Liver (tissue), 9 donors: ENCODE measurements around the gene ACSM6. TPM values are rescaled to one million over a fixed set of nuclear protein-coding genes. Genes with fewer than 3 reads are reported as not detected.

Experiments used
- DNase-seq: peaks from one replicate; pipeline ENCODE4 v3.0.0-alpha.2; 2017; ENCODE audit warnings: low spot score
- H3K27ac ChIP-seq, 2 donors: one replicate each; pipeline ENCODE4 v1.7.0; 2013; ENCODE audit warnings: inconsistent platforms in 2 of 2, low read length in 2 of 2, control low read depth in 1 of 2, low read depth in 1 of 2, mild to moderate bottlenecking in 1 of 2
- H3K27me3 ChIP-seq, 4 donors: one replicate each; pipeline versions ENCODE4 v1.6.1 to v1.7.0; 2013; ENCODE audit warnings: low read length in 3 of 4, inconsistent platforms in 1 of 4, mild to moderate bottlenecking in 1 of 4, moderate library complexity in 1 of 4; ENCODE audit not compliant: control insufficient read depth in 4 of 4, insufficient read depth in 4 of 4
- H3K36me3 ChIP-seq, 4 donors: one replicate each; pipeline versions ENCODE4 v1.6.1 to v1.7.0; 2013; ENCODE audit warnings: low read length in 3 of 4, mild to moderate bottlenecking in 3 of 4, low read depth in 1 of 4, moderate library complexity in 1 of 4; ENCODE audit not compliant: control insufficient read depth in 4 of 4, insufficient read depth in 3 of 4
- H3K4me1 ChIP-seq, 4 donors: one replicate each; pipeline versions ENCODE4 v1.6.1 to v1.7.0; 2013; ENCODE audit warnings: low read length in 3 of 4, mild to moderate bottlenecking in 3 of 4, moderate library complexity in 1 of 4; ENCODE audit not compliant: control insufficient read depth in 4 of 4, insufficient read depth in 4 of 4
- H3K4me3 ChIP-seq, 3 donors: one replicate each; pipeline versions ENCODE4 v1.6.1 to v1.7.0; 2013; ENCODE audit warnings: low read length in 3 of 3, control low read depth in 1 of 3, low read depth in 1 of 3, mild to moderate bottlenecking in 1 of 3
- H3K9ac ChIP-seq, 2 donors: one replicate each; pipeline ENCODE4 v1.7.0; 2013; ENCODE audit warnings: low read length in 2 of 2, mild to moderate bottlenecking in 2 of 2, moderate library complexity in 2 of 2, control low read depth in 1 of 2, low read depth in 1 of 2
- H3K9me3 ChIP-seq, 4 donors: one replicate each; pipeline versions ENCODE4 v1.6.1 to v1.7.0; 2013; ENCODE audit warnings: low read length in 3 of 4; ENCODE audit not compliant: control insufficient read depth in 4 of 4
- EGR1 ChIP-seq, 2 donors: IDR thresholded peaks; 2 replicates each; pipeline ENCODE4 v1.6.1; 2016 to 2018; ENCODE audit warnings: antibody characterized with exemption in 2 of 2, low read depth in 2 of 2
- FOXA1 ChIP-seq: IDR thresholded peaks from 2 replicates; pipeline ENCODE4 v1.6.1; 2016; ENCODE audit warnings: antibody characterized with exemption
- FOXA2 ChIP-seq: IDR thresholded peaks from 2 replicates; pipeline ENCODE4 v1.6.1; 2016; ENCODE audit warnings: antibody characterized with exemption
- GABPA ChIP-seq, 2 donors: IDR thresholded peaks in 1 of 2; conservative IDR thresholded peaks in 1 of 2; 2 replicates each; pipeline ENCODE4 v1.6.1; 2016; ENCODE audit warnings: antibody characterized with exemption in 2 of 2, mild to moderate bottlenecking in 1 of 2, moderate library complexity in 1 of 2
- HNF4A ChIP-seq, 2 donors: conservative IDR thresholded peaks; 2 replicates each; pipeline ENCODE4 v1.6.1; 2016; ENCODE audit warnings: antibody characterized with exemption in 2 of 2, mild to moderate bottlenecking in 2 of 2
- HNF4G ChIP-seq: IDR thresholded peaks from 2 replicates; pipeline ENCODE4 v1.6.1; 2016; ENCODE audit warnings: antibody characterized with exemption
- JUND ChIP-seq, 2 donors: IDR thresholded peaks; 2 replicates each; pipeline ENCODE4 v1.6.1; 2016; ENCODE audit warnings: antibody characterized with exemption in 2 of 2
- NR2F2 ChIP-seq: IDR thresholded peaks from 2 replicates; pipeline ENCODE4 v1.6.1; 2016; ENCODE audit warnings: antibody characterized with exemption
- RAD21 ChIP-seq, 2 donors: IDR thresholded peaks; 2 replicates each; pipeline ENCODE4 v1.6.1; 2016; ENCODE audit warnings: antibody characterized with exemption in 2 of 2, mild to moderate bottlenecking in 2 of 2
- SP1 ChIP-seq: IDR thresholded peaks from 2 replicates; pipeline ENCODE4 v1.6.1; 2018; ENCODE audit warnings: antibody characterized with exemption, mild to moderate bottlenecking
- TAF1 ChIP-seq: conservative IDR thresholded peaks from 2 replicates; pipeline ENCODE4 v1.6.1; 2016; ENCODE audit warnings: antibody characterized with exemption, mild to moderate bottlenecking
- YY1 ChIP-seq: IDR thresholded peaks from 2 replicates; pipeline ENCODE4 v1.6.1; 2016; ENCODE audit warnings: antibody characterized with exemption, mild to moderate bottlenecking
- ZBTB33 ChIP-seq: IDR thresholded peaks from 2 replicates; pipeline ENCODE4 v1.6.1; 2016; ENCODE audit warnings: antibody characterized with exemption
- WGBS: extraction: QIAGEN DNeasy Blood & Tissue Kit; methylation state at CpG from one replicate; pipeline ENCODE4 v1.1.7; 2013; 5-methylcytosine and 5-hydroxymethylcytosine counted together
- polyA plus RNA-seq, 2 donors: library from polyadenylated mRNA; stranded (reverse) in 1 of 2; unstranded in 1 of 2; fragments of 200-250 nt in 1 of 2; fragments of >200 nt in 1 of 2; fragmentation: Nextera tagmentation in 1 of 2; extraction: Ambion mirVana in 1 of 2; gene quantifications; one replicate each; pipeline versions ENCODE4 v1.2.1 to v1.2.3, GENCODE V29; 2013 to 2015
- total RNA-seq, 2 donors: library from RNA; depleted of rRNA; stranded (reverse); fragments of >200 nt; gene quantifications; one replicate each; pipeline ENCODE4 v1.2.3, GENCODE V29; 2014
- TF ChIP-seq, protein P1 (sequence below): fragments of 150-350 bp; IDR thresholded peaks from 2 replicates; pipeline ENCODE4 v1.5.1; 2017; ENCODE audit warnings: improper control_type of control experiment, low read depth, low read length; ENCODE audit not compliant: missing input control
- TF ChIP-seq, protein P2 (sequence below): IDR thresholded peaks from 2 replicates; pipeline ENCODE4 v1.6.1; 2016; ENCODE audit warnings: antibody characterized with exemption
- TF ChIP-seq, protein P3 (sequence below): IDR thresholded peaks from 2 replicates; pipeline ENCODE4 v1.6.1; 2016; ENCODE audit warnings: antibody characterized with exemption, mild to moderate bottlenecking
- donor health status: healthy.
- donor health status: healthy.
- donor health status: healthy.
- donor health status: healthy.
- donor health status: healthy.

ACSM6 gene
- total and polyA plus RNA-seq, 4 donors = not detected

GRCh38 chr10:95247200-95247880 is 53.3 kb downstream of the ACSM6 start:
- Histone ChIP-seq H3K27me3 (no peaks in the 10 kb centered on the region), H3K4me3 (no peak overlapping the region), H3K36me3 (peaks cover 4 to 19% (median 16%) of the 10 kb centered on the region in 4 donors), H3K9ac (no peak overlapping the region), H3K4me1 (peaks cover 0 to 3% (median 0%) of the 10 kb centered on the region in 4 donors), H3K27ac (peak overlapping the region; percentile 4 to 36), H3K9me3 (no peaks in the 10 kb centered on the region)
- WGBS = 68% methylated on average over 6 of the region's 6 CpGs
- DNase-seq = no peak
- TF ChIP-seq JUND (IDR thresholded peaks at IDR 0.05) = peak in 1 of 2 donors; percentile 9
- TF ChIP-seq ZBTB33 = no peak

DNA sequence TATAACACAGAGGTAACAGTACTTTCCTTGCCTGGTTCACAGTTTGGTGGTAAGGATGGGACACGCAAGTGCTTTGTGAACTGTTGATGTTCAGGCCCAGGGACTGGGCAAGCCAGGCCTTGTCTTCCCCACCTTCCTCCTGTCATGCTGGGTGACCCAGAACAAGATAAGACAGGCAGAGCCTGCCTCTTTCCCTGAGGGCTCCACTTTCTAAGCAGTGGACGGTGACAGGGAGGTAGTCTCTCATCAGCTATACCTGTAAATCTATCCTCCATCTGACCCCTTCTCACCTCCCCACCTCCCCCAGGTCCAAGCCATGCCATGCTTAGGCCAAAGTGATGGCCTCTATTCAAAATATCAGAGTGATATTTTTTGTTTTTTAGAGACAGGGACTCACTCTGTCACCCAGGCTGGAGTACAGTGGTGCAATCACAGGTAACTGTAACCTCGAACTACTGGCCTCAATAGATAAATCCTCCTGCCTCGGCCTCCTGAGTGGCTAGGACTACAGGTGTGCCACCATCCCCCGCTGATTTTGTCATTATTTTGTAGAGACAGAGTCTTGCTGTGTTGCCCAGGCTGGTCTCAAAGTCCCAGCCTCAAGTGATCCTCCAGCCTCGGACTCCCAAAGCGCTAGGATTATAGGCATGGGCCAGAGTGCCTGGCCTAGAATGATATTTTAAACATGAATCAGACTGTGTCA is 54.0 kb downstream of the ACSM6 start:
- Histone ChIP-seq H3K4me3 (no peak overlapping the region), H3K9ac (no peak overlapping the region), H3K4me1 (peaks cover 0 to 3% (median 0%) of the 10 kb centered on the region in 4 donors), H3K36me3 (peaks cover 4 to 18% (median 14%) of the 10 kb centered on the region in 4 donors), H3K27ac (peak overlapping the region in 1 of 2 donors; percentile 36), H3K9me3 (no peaks in the 10 kb centered on the region), H3K27me3 (no peaks in the 10 kb centered on the region)
- TF ChIP-seq HNF4G (no peak), NR2F2 (no peak), GABPA (IDR thresholded peaks at IDR 0.05 in 1 of 2, conservative IDR thresholded peaks at IDR 0.05 in 1 of 2) (no peak), ZBTB33 (no peak), FOXA2 (no peak), RAD21 (IDR thresholded peaks at IDR 0.05) (no peak), TAF1 (no peak), HNF4A (conservative IDR thresholded peaks at IDR 0.05) (no peak), YY1 (no peak), SP1 (no peak), EGR1 (IDR thresholded peaks at IDR 0.05; ENCODE audit: low read depth in 2 of 2) (no peak), JUND (IDR thresholded peaks at IDR 0.05) (no peak), FOXA1 (no peak)
- TF ChIP-seq, protein P1, sequence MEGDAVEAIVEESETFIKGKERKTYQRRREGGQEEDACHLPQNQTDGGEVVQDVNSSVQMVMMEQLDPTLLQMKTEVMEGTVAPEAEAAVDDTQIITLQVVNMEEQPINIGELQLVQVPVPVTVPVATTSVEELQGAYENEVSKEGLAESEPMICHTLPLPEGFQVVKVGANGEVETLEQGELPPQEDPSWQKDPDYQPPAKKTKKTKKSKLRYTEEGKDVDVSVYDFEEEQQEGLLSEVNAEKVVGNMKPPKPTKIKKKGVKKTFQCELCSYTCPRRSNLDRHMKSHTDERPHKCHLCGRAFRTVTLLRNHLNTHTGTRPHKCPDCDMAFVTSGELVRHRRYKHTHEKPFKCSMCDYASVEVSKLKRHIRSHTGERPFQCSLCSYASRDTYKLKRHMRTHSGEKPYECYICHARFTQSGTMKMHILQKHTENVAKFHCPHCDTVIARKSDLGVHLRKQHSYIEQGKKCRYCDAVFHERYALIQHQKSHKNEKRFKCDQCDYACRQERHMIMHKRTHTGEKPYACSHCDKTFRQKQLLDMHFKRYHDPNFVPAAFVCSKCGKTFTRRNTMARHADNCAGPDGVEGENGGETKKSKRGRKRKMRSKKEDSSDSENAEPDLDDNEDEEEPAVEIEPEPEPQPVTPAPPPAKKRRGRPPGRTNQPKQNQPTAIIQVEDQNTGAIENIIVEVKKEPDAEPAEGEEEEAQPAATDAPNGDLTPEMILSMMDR = no peak
- TF ChIP-seq, protein P2, sequence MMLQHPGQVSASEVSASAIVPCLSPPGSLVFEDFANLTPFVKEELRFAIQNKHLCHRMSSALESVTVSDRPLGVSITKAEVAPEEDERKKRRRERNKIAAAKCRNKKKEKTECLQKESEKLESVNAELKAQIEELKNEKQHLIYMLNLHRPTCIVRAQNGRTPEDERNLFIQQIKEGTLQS = no peak
- TF ChIP-seq, protein P3, sequence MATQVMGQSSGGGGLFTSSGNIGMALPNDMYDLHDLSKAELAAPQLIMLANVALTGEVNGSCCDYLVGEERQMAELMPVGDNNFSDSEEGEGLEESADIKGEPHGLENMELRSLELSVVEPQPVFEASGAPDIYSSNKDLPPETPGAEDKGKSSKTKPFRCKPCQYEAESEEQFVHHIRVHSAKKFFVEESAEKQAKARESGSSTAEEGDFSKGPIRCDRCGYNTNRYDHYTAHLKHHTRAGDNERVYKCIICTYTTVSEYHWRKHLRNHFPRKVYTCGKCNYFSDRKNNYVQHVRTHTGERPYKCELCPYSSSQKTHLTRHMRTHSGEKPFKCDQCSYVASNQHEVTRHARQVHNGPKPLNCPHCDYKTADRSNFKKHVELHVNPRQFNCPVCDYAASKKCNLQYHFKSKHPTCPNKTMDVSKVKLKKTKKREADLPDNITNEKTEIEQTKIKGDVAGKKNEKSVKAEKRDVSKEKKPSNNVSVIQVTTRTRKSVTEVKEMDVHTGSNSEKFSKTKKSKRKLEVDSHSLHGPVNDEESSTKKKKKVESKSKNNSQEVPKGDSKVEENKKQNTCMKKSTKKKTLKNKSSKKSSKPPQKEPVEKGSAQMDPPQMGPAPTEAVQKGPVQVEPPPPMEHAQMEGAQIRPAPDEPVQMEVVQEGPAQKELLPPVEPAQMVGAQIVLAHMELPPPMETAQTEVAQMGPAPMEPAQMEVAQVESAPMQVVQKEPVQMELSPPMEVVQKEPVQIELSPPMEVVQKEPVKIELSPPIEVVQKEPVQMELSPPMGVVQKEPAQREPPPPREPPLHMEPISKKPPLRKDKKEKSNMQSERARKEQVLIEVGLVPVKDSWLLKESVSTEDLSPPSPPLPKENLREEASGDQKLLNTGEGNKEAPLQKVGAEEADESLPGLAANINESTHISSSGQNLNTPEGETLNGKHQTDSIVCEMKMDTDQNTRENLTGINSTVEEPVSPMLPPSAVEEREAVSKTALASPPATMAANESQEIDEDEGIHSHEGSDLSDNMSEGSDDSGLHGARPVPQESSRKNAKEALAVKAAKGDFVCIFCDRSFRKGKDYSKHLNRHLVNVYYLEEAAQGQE = no peak
- DNase-seq = no peak
- 95% methylated on average over 7 of the region's 7 CpGs for WGBS
